Frontal cortex (tissue), 4 donors: Measurements from ENCODE around the gene ZBTB43. TPM values are rescaled to one million over a fixed set of nuclear protein-coding genes. Genes with fewer than 3 reads are reported as not detected.
"Not testable (repeated sequence)": the region's sequence is repeated elsewhere in the genome, so short reads cannot be mapped to it uniquely, and the experiment has no call there.

Experiments used
- DNase-seq, 2 donors: peaks; one replicate each; pipeline ENCODE4 v3.0.0; 2012; ENCODE audit warnings: low spot score in 2 of 2
- FAIRE-seq: peaks from 2 replicates; lab custom pipeline; 2012; peaks lifted over from hg19 to GRCh38; lab: Jason Lieb, UNC
- total RNA-seq: library from RNA; depleted of rRNA; stranded (reverse); fragments of >200 nt; gene quantifications from one replicate; pipeline ENCODE4 v1.2.3, GENCODE V29; 2014
- donor health status: control.
- donor health status: control.
- donor health status: control.

ZBTB43 gene
- total RNA-seq, 1 donor from 2014 or later = 19.6 TPM

GRCh38 chr9:126822278-126822677, 17.4 kb downstream of the ZBTB43 start:
- no peak for FAIRE-seq

DNA sequence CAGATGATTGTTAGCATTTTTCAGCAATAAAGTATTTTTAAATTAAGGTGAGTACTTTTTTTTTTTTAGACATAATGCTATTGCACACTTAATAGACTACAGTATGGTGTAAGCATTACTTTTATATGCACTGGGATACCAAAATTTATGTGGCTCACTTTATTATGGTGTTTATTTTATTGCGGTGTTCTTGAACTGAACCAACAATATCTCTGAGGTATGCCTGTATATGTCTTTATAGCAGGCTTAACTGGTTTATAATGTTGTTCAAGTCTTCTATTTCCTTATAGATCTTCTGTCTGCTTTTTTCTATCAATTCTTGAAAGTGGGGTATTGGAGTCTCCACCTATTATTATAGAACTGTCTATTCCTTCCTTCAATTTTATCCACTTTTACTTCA, 18.0 kb downstream of the ZBTB43 start:
- no peak for DNase-seq
- no peak for FAIRE-seq

More at GRCh38 chr9:126822278-126822677, 17.4 kb downstream of the ZBTB43 start:
- DNase-seq = no peak

DNA sequence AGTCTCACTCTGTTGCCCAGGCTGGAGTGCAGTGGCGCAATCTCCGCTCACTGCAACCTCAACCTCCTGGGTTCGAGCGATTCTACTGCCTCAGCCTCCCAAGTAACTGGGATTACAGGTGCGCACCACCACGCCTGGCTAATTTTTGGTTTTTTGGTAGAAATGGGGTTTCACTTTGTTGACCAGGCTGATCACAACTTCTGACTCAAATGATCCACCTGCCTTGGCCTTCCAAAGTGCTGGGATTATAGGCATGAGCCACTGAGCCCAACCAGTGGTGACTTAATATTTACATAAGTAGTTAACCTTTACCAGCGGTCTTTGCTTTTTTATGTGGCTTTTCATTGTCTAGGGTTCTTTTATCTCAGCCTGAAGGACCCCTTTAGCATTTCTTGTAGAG, 19.2 kb downstream of the ZBTB43 start:
- not testable (repeated sequence) for DNase-seq, FAIRE-seq

DNA sequence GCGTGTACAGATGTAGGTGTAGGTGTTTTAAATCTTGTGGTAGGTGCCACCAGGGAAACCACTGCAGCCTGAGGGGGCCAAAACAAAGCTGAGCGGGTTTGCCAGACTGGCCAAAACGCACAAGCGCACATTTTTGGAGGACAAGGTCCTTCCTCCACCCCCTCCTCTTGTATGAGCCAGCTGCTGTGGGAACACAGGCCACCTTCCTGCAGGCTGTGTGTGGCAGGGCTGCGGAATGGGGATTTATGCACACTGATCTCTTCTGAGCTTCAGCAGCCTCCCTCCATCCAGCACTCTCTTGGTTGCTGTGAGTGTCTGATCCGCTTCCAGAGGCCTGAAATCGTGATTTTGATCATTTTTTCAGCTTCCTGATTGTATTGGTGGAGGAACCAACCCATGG, 22.4 kb downstream of the ZBTB43 start:
- DNase-seq (no peak), FAIRE-seq (no peak)

DNA sequence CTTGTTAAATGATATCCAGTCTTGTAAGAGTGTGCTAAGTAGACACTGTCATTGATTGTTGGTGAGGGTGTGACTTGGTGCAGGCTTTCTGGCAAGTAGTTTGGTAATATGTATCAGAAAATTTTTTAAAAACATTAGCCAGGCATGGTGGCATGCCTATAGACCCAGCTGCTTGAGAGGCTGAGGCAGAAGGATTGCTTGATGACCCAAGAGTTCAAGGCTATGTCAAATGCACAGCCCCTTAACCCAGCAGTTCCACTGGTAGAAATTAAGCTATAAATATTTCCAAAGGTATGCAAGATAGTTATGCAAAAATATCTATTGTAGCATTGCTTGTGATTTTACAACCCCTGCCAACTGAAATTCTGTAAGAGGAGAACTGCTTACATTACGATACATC, 24.2 kb downstream of the ZBTB43 start:
- DNase-seq = no peak
- FAIRE-seq = no peak

- FAIRE-seq (no peak), DNase-seq (no peak)
These were observed 26.0 kb downstream of the ZBTB43 start for GRCh38 chr9:126830827-126831226.

DNA sequence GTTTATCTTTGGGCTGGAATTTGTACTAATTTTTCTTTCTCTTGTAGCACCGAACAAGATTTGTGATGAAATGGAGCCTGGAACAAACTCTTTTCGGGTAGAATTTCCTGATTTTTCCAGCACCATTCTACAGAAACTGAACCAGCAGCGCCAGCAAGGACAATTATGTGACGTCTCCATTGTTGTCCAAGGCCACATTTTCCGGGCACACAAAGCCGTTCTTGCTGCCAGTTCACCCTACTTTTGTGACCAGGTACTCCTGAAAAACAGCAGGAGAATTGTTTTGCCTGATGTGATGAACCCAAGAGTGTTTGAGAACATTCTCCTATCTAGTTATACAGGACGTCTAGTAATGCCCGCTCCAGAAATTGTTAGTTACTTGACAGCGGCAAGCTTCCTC, 27.6 kb downstream of the ZBTB43 start:
- FAIRE-seq (no peak), DNase-seq (no peak)

DNA sequence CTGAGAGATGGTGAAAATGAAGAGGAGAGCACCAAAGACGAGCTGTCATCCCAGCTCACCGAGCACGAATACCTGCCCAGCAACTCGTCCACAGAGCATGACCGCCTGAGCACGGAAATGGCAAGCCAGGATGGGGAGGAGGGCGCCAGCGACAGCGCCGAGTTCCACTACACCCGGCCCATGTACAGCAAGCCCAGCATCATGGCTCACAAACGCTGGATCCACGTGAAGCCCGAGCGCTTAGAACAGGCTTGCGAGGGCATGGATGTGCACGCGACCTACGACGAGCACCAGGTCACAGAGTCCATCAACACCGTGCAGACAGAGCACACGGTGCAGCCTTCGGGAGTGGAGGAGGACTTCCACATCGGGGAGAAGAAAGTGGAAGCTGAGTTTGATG, 28.2 kb downstream of the ZBTB43 start:
- no peak for DNase-seq
- no peak for FAIRE-seq

DNA sequence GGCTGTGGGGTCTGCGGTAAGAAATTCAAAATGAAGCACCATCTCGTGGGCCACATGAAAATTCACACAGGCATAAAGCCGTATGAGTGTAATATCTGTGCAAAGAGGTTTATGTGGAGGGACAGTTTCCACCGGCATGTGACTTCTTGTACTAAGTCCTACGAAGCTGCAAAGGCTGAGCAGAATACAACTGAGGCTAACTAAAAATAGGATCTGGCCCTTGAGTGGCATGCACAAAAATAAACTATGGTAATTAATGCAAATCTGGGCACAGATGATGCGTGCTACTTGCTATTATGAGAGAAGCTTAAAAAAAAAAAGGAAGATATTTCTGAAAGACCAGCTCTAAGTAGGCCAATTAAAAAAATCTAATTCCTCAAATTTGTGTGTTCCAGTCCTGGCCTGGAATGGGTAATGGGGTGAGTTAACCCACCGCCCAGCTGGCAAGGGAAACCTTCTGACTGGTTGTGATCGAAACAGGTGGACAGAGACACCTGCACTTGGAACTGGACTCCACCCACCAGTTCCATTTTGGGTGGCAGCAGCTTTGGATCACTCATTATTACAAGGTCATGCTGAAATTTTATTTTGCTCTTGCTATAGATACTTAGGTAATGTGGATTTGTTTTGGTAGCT, 29.0 kb downstream of the ZBTB43 start:
- FAIRE-seq (no peak), DNase-seq (peak in 1 of 2 donors; percentile 21)

DNA sequence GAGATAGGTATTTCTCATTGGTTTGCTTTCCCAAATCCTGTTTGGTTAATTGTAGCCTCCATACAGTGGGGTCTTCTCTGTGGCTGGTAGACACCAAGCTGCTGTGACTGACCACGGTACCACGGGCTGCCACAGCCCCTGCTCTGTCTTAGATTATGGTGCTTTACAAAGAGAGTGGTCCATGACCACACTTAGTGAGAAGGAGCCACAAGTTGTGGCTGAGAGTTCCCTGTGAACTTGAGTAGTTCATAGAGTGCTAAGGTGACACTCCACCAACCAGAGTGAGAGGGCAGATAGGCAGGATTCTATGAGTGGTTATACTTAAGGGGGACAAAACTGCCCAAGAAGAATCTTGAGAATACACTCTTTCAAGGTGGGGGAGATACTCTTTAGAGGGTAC, 29.8 kb downstream of the ZBTB43 start:
- DNase-seq = no peak
- FAIRE-seq = no peak

GRCh38 chr9:126836216-126836615, 31.4 kb downstream of the ZBTB43 start:
- DNase-seq = no peak
- FAIRE-seq = no peak

DNA sequence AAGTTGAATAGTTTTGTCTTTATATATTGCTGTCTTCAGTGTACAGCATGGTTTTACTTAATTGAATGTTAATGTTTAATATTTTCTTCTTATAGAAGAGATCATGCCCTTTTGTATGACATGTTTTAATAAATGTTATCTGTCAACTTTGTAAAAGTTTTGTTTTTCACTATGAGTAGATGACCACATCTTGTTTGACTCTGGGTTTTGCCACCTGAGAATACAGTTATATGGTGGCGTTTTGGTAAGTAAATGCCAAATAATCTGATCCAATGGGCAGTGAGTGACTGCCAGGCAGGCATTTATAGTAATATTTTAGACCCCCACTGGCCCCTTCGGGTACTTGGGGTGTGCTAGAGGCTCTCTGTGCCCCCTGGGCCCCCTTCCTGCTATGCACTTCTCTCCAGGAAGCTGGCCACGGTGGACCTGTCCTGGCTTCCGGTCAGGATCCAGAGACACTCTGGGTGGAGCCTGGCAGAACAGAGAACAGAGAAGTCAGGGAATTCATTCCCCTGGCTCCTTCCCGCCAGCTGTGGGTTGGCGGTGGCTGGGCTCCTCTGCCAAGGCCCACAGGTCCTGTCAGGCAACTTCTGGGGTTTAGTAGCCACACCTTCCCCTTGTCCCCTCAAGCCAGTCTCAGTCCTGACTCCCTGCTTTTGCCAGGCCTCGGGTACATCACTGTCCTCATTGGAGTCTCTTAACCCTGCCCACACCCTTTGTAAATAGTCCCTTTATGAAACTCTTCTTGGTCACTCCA, 33.4 kb downstream of the ZBTB43 start:
- no peak for DNase-seq
- FAIRE-seq = no peak

GRCh38 chr9:126838895-126839294, 34.1 kb downstream of the ZBTB43 start:
- no peak for FAIRE-seq

GRCh38 chr9:126839301-126839700, 34.5 kb downstream of the ZBTB43 start:
- DNase-seq (no peak), FAIRE-seq (no peak)

More at GRCh38 chr9:126838895-126839294, 34.1 kb downstream of the ZBTB43 start:
- no peak for DNase-seq

GRCh38 chr9:126842220-126842842, 37.5 kb downstream of the ZBTB43 start:
- FAIRE-seq (no peak), DNase-seq (no peak)

GRCh38 chr9:126842977-126843799, 38.3 kb downstream of the ZBTB43 start:
- FAIRE-seq (no peak), DNase-seq (peak in 1 of 2 donors; percentile 47)

DNA sequence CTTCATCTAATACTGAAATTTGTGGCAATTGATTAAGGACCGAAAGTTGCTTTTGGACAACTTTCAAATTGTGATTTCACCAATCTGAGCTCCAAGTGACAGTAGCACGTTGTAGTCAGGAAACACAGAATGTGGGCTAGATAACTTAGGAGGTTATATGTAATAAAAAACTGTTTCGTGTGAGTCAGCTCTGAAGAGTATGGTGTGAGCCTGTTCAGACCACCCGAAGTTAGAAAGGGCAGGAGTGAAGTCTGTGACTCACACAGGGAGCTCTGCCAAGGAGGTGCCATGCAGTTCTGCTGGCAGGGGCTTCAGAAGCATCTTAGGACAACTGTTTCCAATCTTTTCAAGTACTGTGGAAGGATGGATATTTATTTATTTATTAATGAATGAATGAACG, 39.2 kb downstream of the ZBTB43 start:
- FAIRE-seq (no peak), DNase-seq (peak in 1 of 2 donors; percentile 46)

DNA sequence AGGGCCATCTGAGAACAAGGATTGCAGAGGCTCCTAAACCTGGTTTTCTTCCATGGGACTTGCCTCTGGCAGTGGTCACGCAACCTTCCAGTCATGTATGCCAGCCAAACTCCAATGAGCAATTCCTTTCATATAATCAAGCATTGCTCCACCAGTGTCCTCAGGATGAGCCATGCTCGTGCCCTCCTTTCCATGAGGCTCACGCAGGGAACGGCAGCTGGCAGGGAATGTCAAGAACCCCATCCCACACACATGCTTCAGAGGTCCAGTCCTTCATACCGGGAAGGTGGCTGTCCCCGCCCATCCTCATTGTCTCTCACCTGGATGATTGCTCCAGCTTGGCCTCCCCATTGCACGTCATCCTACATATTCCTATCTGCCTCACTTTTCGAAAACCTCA, 42.2 kb downstream of the ZBTB43 start:
- FAIRE-seq (no peak), DNase-seq (no peak)

DNA sequence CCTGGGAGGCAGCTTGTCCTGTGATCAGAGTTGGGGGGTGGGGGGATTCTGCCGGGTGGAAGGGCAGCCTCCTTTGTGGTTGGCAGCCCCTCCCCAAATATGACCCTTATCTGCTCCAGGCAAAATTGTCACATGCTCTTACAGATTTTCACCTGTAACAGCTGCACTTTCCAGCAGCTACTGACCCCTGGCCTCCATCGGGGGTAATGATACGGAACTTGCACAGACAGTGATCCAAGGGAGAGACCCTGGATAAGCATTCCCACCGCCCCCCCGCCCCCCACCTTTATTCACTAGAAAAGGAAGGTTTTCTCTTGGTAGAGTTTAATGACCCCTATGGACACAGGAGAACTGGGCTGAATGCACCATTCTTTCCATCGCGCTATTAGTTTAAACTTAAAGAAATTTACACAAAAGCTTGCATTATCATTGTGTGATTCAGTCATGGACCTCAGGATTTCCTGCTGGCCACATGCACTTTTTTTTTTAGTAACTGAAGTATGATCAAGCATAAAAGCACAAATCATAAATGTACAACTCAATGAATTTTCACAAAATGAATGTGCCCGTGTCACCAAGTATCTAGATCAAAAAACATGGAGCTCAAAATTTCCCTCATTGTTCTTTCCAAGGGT, 44.9 kb downstream of the ZBTB43 start:
- no peak for FAIRE-seq
- no peak for DNase-seq
